T47D (cell line): ENCODE results near the gene PIM2.

ENCODE experiments used
- DNase-seq, 2 experiments: peaks; one replicate each; pipeline versions ENCODE4 v3.0.0 to v3.0.0-alpha.2; 2011 to 2012; ENCODE audit warnings: low read depth in 1 of 2, low spot score in 1 of 2
- JUND ChIP-seq: IDR thresholded peaks from 2 replicates; pipeline ENCODE4 v1.6.1; 2012; ENCODE audit warnings: low read depth
- in situ Hi-C: cut with HindIII; loops from 2 replicates; pipeline ENCODE4 v1.10.0; 2016; ENCODE audit warnings: low sequenced_read_pairs, low pct_unique_long_range_greater_than_20kb

PIM2 gene

GRCh38 chrX:48927123-48927522, 8.3 kb upstream of the PIM2 start:
- no peak for DNase-seq
- no peak for TF ChIP-seq JUND
- in situ Hi-C loops, result no loop called here

DNA sequence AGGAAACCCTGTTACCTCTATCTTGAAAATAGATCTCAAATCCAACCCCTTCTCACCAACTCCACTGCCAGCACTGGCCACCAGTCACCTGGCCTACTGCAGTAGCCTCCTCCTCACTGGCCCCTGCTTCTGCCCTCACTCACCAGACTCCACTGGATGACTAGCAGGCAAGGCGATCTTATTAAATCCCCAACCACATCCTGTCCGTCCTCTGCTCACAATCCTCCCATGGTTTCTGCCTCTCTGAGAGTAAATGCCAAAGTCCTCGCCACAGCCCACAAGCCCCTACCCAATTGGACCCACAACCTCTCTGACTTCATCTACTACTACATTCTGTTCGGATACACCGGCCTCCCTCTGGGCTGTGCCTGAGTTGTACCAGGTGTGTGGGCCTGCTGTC, 5.4 kb upstream of the PIM2 start:
- in situ Hi-C loops, result no loop called here
- no peak for DNase-seq
- no peak for TF ChIP-seq JUND

GRCh38 chrX:48923771-48924170, 4.9 kb upstream of the PIM2 start:
- no peak for DNase-seq
- in situ Hi-C loops, result no loop called here
- TF ChIP-seq JUND, result no peak

GRCh38 chrX:48920718-48921104, 1.9 kb upstream of the PIM2 start:
- no peak for TF ChIP-seq JUND
- DNase-seq, result no peak
- in situ Hi-C loops, result no loop called here

- in situ Hi-C loops, result no loop called here
- DNase-seq, result no peak
- TF ChIP-seq JUND, result no peak
These were observed 1.3 kb upstream of the PIM2 start for GRCh38 chrX:48919947-48920717.

GRCh38 chrX:48919360-48919841, 577 bp upstream of the PIM2 start:
- in situ Hi-C loops, result no loop called here
- no peak for DNase-seq
- no peak for TF ChIP-seq JUND

DNA sequence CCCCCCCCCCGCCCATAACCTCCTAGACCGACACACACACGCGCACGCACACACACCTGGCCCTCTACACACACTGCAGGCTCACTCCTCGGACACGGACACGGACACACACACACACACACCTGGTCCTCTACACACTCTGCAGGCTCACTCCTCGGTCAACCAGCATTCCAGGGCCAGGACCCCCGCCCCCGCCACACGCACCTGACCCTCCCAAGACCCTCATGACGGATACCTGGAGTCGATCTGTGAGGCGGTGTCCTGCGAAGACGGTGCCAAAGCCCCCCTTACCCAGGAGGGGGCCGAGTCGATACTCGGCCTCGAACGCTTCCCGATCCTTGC, 552 bp downstream of the PIM2 start:
- no peak for DNase-seq
- no peak for TF ChIP-seq JUND
- in situ Hi-C loops, result no loop called here

- in situ Hi-C loops, result no loop called here
- no peak for TF ChIP-seq JUND
- peak; percentile 72 to 95 for DNase-seq
These were observed 1.5 kb downstream of the PIM2 start for GRCh38 chrX:48917139-48918001.

- TF ChIP-seq JUND, result no peak
- in situ Hi-C loops, result no loop called here
- no peak for DNase-seq
These were observed 4.0 kb downstream of the PIM2 start for GRCh38 chrX:48914593-48915493.

- in situ Hi-C loops, result no loop called here
- no peak for DNase-seq
These were observed 5.0 kb downstream of the PIM2 start for GRCh38 chrX:48913605-48914366.

GRCh38 chrX:48911412-48912182, 7.2 kb downstream of the PIM2 start, which contains the start of gene SLC35A2:
Gene SLC35A2, minus strand, starts transcription at chrX:48911646. Its CDS starts 10 bp downstream, at chrX:48911636.
- no peak for TF ChIP-seq JUND
- DNase-seq, result peak; percentile 72 to 88
- in situ Hi-C loops, result no loop called here

More at GRCh38 chrX:48913605-48914366, 5.0 kb downstream of the PIM2 start:
- no peak for TF ChIP-seq JUND
